Left ventricle myocardium inferior (tissue), 1 donor: ENCODE data around the gene RAD23A. TPM values are rescaled to one million over a fixed set of nuclear protein-coding genes. Genes with fewer than 3 reads are reported as not detected.

Experiments used
- DNase-seq: peaks from one replicate; pipeline ENCODE4 v3.0.0-alpha.2; 2020
- H3K27ac ChIP-seq: fragments of 200-600 bp; replicated peaks from 2 replicates; pipeline ENCODE4 v1.8.0; 2021
- H3K27me3 ChIP-seq: fragments of 200-600 bp; 2 replicates; pipeline ENCODE4 v1.8.0; 2021; ENCODE audit warnings: low read depth
- H3K36me3 ChIP-seq: fragments of 200-600 bp; 2 replicates; pipeline ENCODE4 v1.8.0; 2021
- H3K4me1 ChIP-seq: fragments of 200-600 bp; 2 replicates; pipeline ENCODE4 v1.8.0; 2021
- H3K4me3 ChIP-seq: fragments of 200-600 bp; 2 replicates; pipeline ENCODE4 v1.8.0; 2021; ENCODE audit warnings: mild to moderate bottlenecking, moderate library complexity
- H3K9me3 ChIP-seq: fragments of 200-600 bp; replicated peaks from 2 replicates; pipeline ENCODE4 v1.8.0; 2021
- intact Hi-C: fragments of 100-400 bp; cut with micrococcal nuclease; formaldehyde crosslinking; loops from one replicate; pipeline ENCODE4 v1.11.0; 2022
- total RNA-seq: library from RNA; stranded (reverse); fragmentation: NEBNext Ultra II Directional; extraction: Animal tissue kit (Norgen Biotek cat#: 25700); gene quantifications from one replicate; pipeline ENCODE4 v1.2.1, GENCODE V29; 2021
- TF ChIP-seq, protein P1 (sequence below): fragments of 200-600 bp; IDR thresholded peaks from 2 replicates; pipeline ENCODE4 v1.8.0; 2021; ENCODE audit warnings: antibody characterized with exemption, mild to moderate bottlenecking, borderline replicate concordance
- donor health status: DM: no; HTN: yes; CAD: no; lungs with severe emphysema.

The RAD23A gene
- total RNA-seq, 1 donor from 2014 or later = 150 TPM

DNA sequence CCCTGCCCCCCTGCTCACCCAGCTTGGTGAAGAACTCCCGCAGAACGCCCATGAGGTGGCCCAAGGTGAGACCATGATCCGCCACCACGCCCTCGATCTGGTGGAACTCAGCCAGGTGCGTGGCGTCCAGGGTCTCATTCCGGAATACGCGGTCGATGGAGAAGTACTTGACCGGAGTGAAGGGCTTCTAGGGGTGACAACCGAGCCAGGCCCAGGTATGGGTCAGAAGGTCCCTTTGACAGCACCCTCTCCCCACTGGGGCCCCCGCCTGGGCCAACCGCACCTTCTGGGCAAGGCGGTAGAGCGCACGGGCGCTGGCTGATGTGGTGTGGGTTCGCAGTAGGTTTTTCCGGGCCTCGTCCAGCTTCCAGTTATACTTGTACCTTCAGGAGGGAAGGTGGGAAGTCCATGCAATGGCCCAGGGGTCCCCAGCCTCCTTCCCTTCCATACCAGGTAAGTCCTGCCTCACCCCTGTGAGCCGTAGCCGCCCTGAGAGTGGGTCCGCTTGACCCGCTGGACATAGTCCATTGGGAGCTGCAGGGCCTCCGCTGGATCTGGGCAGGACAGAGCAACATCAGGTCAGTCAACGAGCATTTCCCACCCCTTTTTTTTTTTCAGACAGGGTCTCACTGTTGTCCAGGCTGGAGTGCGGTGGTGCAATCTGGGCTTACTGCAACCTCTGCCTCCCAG is 20.9 kb upstream of the RAD23A start:
- Histone ChIP-seq H3K27me3 (no peaks in the 10 kb centered on the region), H3K4me1 (no peaks in the 10 kb centered on the region), H3K36me3 (peaks cover 78% of the 10 kb centered on the region), H3K9me3 (no peaks in the 10 kb centered on the region), H3K27ac (no peak overlapping the region), H3K4me3 (no peak overlapping the region)
- intact Hi-C loops = no loop called here
- TF ChIP-seq, protein P1, sequence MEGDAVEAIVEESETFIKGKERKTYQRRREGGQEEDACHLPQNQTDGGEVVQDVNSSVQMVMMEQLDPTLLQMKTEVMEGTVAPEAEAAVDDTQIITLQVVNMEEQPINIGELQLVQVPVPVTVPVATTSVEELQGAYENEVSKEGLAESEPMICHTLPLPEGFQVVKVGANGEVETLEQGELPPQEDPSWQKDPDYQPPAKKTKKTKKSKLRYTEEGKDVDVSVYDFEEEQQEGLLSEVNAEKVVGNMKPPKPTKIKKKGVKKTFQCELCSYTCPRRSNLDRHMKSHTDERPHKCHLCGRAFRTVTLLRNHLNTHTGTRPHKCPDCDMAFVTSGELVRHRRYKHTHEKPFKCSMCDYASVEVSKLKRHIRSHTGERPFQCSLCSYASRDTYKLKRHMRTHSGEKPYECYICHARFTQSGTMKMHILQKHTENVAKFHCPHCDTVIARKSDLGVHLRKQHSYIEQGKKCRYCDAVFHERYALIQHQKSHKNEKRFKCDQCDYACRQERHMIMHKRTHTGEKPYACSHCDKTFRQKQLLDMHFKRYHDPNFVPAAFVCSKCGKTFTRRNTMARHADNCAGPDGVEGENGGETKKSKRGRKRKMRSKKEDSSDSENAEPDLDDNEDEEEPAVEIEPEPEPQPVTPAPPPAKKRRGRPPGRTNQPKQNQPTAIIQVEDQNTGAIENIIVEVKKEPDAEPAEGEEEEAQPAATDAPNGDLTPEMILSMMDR = no peak
- DNase-seq = no peak

DNA sequence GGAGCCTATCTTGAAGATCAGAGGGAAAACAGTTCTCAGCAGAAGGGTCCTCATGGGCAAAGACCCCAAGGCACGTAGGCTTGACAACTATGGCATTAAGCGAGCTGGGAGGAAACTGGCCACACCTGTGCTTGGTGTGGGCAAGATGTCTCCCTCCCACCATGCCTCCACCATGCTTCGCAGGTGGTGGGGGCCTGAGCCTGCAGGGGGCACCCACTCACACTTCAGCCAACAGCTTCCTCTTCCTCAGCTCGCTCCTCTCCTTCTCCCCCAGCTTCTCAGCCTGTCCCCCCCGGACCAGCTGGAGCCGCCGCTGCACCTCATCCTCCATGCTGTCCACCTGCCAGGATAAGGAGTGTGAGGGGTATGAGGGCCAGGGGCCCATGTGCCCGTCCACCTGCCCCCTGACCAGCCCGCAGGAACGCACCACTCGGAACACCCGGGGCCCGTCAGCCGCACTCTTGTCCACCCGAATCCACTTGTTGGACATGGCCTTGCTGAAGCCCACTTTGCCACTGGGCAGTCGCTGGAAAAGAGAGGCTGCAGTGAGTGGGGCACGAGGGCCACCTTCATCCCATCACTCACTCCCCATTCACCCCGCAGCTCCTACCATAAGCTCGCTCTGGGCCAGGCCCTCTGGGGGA is 15.5 kb upstream of the RAD23A start:
- intact Hi-C loops = no loop called here
- H3K4me1 ChIP-seq = peaks cover 24% of the 10 kb centered on the region
- TF ChIP-seq, protein P1 = no peak
- no peak for DNase-seq
- no peaks in the 10 kb centered on the region for H3K27me3 ChIP-seq
- no peak overlapping the region for H3K4me3 ChIP-seq
- no peak overlapping the region for H3K27ac ChIP-seq
- no peaks in the 10 kb centered on the region for H3K9me3 ChIP-seq
- peaks cover 59% of the 10 kb centered on the region for H3K36me3 ChIP-seq

DNA sequence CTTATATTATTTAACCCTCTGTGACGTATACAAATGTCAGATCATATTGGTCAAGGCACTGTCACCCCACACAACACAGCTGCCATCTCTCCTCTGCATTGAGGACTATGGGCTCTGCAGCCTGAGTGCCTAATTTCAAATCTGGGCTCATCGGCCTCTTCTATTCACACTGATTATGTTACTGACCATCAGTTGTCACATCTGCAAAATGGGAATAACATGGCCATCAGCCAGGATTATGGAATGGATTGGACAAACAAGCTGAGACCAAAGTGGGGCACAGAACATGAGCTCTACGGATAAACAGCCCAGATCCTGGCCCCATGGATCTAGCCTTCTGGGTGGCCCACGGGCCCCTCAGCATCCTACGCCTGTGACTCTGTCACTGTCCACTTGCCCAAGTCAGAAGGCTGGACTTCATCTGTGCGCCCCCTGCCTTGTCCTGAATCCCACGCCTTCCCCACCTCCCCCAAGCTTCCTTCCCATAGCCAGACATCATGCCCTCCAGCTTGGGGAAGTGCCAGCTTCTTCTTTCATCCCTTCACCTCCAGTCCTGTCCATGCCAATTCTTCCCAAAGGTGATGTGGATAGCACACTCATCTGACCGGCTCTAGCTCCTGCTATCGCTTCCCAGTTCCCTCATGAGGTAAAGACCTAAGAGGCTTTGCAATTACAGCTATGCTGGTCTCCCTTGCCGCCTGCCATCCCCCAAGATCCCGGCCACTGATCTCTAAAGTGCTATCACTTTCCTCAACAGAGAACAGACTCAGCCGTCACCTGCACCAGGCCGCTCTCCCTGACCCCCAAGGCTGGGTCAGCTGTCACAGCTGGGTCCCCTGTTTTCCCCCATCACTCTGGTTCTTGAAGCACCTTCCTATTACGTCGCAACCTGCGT is 13.0 kb upstream of the RAD23A start:
- H3K4me3 ChIP-seq = peak overlapping the region; percentile 97
- intact Hi-C loops = no loop called here
- H3K36me3 ChIP-seq = peaks cover 33% of the 10 kb centered on the region
- H3K27me3 ChIP-seq = no peaks in the 10 kb centered on the region
- H3K9me3 ChIP-seq = no peaks in the 10 kb centered on the region
- no peak for DNase-seq
- TF ChIP-seq, protein P1 = no peak
- peaks cover 28% of the 10 kb centered on the region for H3K4me1 ChIP-seq
- peak overlapping the region; percentile 85 for H3K27ac ChIP-seq

DNA sequence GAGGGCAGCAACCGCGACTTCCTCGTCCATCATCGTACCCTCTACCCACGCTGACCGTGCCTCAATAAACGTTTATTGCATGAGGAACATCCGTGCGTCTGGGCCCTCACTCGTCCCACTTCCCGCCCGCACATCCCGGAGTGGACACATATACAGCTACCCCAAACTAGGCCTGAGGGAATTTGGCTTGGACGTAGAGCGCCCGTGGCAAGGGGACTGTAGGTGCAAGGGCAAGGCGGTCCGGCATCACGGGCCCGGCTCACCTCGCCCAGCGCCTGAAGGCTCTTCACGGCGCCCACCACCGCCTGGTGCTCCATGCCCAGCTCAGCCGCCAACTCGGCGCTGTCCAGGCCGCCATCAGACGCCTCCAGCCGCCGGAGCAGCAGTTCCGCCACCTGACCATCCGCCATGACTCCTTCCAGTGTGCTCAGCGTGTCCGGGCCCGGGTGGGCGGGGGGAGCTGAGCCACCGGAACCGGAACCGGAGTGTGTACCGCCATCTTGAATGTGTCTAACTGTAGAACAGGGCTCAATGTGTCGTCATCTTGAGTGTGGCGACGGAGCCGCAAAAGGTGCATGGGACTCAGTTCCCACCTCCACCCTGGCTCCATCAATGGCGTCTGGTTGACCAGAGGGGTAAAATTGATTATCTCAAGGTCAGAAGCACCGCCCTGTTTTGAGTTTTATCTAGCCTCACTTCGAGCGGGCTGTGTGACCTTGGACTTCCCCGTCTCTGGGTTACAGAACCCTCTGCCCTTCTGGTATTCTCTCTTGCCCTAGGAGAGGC is 12.2 kb upstream of the RAD23A start, which contains the start of gene FARSA:
TSS of gene FARSA (minus strand) at position 425 of the 786 bp plus-strand sequence. CDS start at position 410, 15 bp downstream.
- H3K27me3 ChIP-seq = no peaks in the 10 kb centered on the region
- intact Hi-C loops = no loop called here
- TF ChIP-seq, protein P1 = no peak

DNA sequence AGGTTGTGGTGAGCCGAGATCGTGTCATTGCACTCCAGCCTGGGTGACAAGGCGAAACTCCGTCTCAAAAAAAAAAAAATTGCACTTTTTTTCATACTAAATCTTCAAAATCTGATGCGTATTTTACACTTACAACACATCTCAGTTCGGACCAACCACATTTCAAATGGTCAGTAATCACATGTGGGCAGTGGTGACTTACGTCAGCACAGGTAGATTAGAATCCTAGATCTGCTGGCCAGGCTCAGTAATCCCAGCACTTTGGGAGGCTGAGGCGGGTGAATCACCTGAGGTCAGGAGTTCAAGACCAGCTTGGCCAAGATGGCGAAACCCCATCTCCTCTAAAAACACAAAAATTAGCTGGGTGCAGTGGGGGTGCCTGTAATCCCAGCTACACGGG is 10.6 kb upstream of the RAD23A start:
- Histone ChIP-seq H3K27ac (no peak overlapping the region), H3K36me3 (peaks cover 19% of the 10 kb centered on the region), H3K27me3 (no peaks in the 10 kb centered on the region), H3K4me3 (no peak overlapping the region), H3K9me3 (no peaks in the 10 kb centered on the region), H3K4me1 (peaks cover 49% of the 10 kb centered on the region)
- DNase-seq = no peak
- intact Hi-C loops = no loop called here
- TF ChIP-seq, protein P1 = no peak

More for the DNA sequence above, 12.2 kb upstream of the RAD23A start, which contains the start of gene FARSA:
- no peaks in the 10 kb centered on the region for H3K9me3 ChIP-seq
- peak within 1 kb of the TSS; percentile 97 for H3K4me3 ChIP-seq
- H3K4me1 ChIP-seq = peaks cover 33% of the 10 kb centered on the region
- peaks cover 25% of the 10 kb centered on the region for H3K36me3 ChIP-seq
- peak within 1 kb of the TSS; percentile 85 for H3K27ac ChIP-seq
- peak; percentile 94 for DNase-seq
